AG04450 (cell line): ENCODE data around the gene GRK5. TPM values are rescaled to one million over a fixed set of nuclear protein-coding genes. Genes with fewer than 3 reads are reported as not detected.

Experiments
- CTCF ChIA-PET: fragments of 300-600, 350-600 bp; formaldehyde crosslinking; extraction: SDS; loops from one replicate; lab custom pipeline; 2022; ENCODE audit warnings: antibody characterized with exemption, inconsistent platforms; lab: Charles Lee
- POLR2A ChIA-PET: fragments of 350-600 bp; formaldehyde crosslinking; extraction: SDS; loops from one replicate; lab custom pipeline; 2021; ENCODE audit warnings: antibody characterized with exemption, inconsistent platforms; lab: Yijun Ruan, JAX
- DNase-seq: peaks from one replicate; pipeline ENCODE4 v3.0.0-alpha.2; 2011; ENCODE audit warnings: low read depth, low spot score
- H3K27ac ChIP-seq: one replicate; pipeline ENCODE4 v1.5.1; 2012; ENCODE audit warnings: low read depth, low read length, control low read depth
- H3K27me3 ChIP-seq: one replicate; pipeline ENCODE4 v1.6.0; 2012; ENCODE audit warnings: low read length; ENCODE audit not compliant: control insufficient read depth, insufficient read depth
- H3K4me3 ChIP-seq: 2 replicates; pipeline ENCODE4 v1.5.1; 2011; ENCODE audit warnings: mild to moderate bottlenecking, low read depth, low read length, control low read depth
- H3K9me3 ChIP-seq: 2 replicates; pipeline ENCODE4 v1.5.1; 2012; ENCODE audit warnings: low read length; ENCODE audit not compliant: control insufficient read depth, insufficient read depth
- polyA plus RNA-seq: library from polyadenylated mRNA; depleted of rRNA; stranded (reverse); fragments of >200 nt; gene quantifications from 2 replicates; pipeline ENCODE4 v1.2.3, GENCODE V29; 2011
- TF ChIP-seq, protein P1 (sequence below): IDR thresholded peaks from 2 replicates; pipeline ENCODE4 v1.5.1; 2011; ENCODE audit warnings: low read depth, low read length, control low read depth, inconsistent platforms

Gene GRK5
- polyA plus RNA-seq, 1 experiment, result 27.6 TPM

DNA sequence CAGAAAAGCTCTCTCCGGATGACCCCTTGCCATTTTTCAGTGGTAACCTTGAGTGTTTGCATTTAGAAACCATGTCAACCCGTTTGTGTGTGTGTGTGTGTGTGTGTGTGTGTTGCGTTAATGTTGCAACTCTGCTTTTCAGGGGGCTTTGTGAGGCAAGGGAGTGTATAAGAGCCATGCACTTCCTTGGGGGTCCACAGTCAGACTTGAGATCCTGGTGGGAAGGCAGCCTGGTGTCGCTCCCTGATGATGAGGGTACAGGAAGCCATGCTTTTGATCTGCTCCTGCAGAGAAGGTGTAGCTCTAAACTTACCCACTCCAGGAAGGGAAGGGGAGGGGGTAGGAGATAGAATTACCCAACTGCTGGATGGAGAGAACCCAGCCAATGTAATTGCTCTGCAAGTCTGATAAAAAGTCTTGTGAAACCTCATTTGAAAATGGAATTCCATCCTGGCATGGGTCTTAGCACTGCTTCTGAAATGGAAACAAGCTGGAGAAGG is 10.7 kb downstream of the GRK5 start:
- no peak overlapping the region for H3K4me3 ChIP-seq
- no peaks in the 10 kb centered on the region for H3K27me3 ChIP-seq
- CTCF ChIA-PET, result interaction anchor here (0.9 to 3.8 kb wide), 3 partner anchors 9 to 227 kb away, joined by 3 to 26 read pairs (median 4); no protein-coding TSS in a partner anchor
- DNase-seq, result no peak
- no peaks in the 10 kb centered on the region for H3K9me3 ChIP-seq
- no peak overlapping the region for H3K27ac ChIP-seq
- TF ChIP-seq, protein P1, sequence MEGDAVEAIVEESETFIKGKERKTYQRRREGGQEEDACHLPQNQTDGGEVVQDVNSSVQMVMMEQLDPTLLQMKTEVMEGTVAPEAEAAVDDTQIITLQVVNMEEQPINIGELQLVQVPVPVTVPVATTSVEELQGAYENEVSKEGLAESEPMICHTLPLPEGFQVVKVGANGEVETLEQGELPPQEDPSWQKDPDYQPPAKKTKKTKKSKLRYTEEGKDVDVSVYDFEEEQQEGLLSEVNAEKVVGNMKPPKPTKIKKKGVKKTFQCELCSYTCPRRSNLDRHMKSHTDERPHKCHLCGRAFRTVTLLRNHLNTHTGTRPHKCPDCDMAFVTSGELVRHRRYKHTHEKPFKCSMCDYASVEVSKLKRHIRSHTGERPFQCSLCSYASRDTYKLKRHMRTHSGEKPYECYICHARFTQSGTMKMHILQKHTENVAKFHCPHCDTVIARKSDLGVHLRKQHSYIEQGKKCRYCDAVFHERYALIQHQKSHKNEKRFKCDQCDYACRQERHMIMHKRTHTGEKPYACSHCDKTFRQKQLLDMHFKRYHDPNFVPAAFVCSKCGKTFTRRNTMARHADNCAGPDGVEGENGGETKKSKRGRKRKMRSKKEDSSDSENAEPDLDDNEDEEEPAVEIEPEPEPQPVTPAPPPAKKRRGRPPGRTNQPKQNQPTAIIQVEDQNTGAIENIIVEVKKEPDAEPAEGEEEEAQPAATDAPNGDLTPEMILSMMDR, result no peak
- POLR2A ChIA-PET, result interaction anchor here (0.6 to 1.4 kb wide), 7 partner anchors 8 to 224 kb away, joined by 3 to 14 read pairs (median 3); partner anchors contain the start of gene GRK5

DNA sequence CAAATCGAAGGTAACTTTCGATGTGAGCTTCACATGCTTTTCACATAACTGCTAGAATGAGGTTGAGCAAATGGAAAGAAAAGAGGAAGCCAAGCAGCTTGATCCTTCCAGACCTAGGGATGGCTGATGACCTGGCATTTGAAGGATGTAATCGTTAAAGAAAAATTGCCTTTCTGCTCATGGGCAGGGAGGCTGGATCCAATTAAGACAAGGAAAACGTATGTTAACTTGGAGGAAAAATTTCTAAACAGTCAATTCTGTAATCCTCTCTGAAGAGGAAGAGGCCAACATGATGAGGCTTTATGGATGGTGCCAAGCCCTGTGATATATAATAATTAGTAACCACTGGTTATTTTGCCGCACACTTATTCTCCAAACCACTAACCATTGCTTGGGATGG is 12.5 kb downstream of the GRK5 start:
- POLR2A ChIA-PET, result interaction anchor here (0.6 kb wide), 1 partner anchor 377 kb away, joined by 3 read pairs; the partner anchor contains the start of gene TIAL1
- DNase-seq, result no peak
- TF ChIP-seq, protein P1, result no peak
- Histone ChIP-seq H3K27ac (no peak overlapping the region), H3K27me3 (no peaks in the 10 kb centered on the region), H3K4me3 (no peak overlapping the region), H3K9me3 (no peaks in the 10 kb centered on the region)
- CTCF ChIA-PET, result interaction anchor here (0.8 to 3.8 kb wide), 2 partner anchors 10 to 51 kb away, joined by 3 to 26 read pairs; no protein-coding TSS in a partner anchor

DNA sequence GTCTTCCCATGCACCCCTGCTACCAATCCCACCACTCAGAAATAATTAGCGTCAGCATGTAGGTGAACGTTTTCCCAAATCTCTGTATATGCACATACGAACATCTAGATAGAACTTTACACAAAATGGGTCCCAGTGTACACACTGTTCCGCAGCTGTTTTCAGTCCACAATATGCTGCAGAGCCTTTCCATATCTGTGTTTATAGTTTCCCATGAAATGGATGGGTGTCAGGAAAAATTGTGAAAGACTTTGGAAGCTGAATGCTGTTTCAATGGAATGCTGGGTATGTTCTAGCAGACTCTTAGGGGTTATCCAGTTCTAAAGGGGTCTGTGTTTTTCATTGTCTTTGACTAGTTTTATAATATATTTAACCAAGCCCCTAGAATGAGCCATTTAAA is 13.8 kb downstream of the GRK5 start:
- Histone ChIP-seq H3K4me3 (no peak overlapping the region), H3K27me3 (no peaks in the 10 kb centered on the region), H3K27ac (peak overlapping the region; percentile 73), H3K9me3 (no peaks in the 10 kb centered on the region)
- TF ChIP-seq, protein P1, result no peak
- ChIA-PET CTCF (interaction anchor here (1.3 to 2.0 kb wide), 3 partner anchors 12 to 322 kb away, joined by 3 to 13 read pairs (median 4); partner anchors contain the start of gene RGS10), POLR2A (interaction anchor here (0.6 to 1.2 kb wide), 5 partner anchors 10 to 32 kb away, joined by 3 to 5 read pairs (median 4); partner anchors contain the start of gene GRK5)
- DNase-seq, result no peak

DNA sequence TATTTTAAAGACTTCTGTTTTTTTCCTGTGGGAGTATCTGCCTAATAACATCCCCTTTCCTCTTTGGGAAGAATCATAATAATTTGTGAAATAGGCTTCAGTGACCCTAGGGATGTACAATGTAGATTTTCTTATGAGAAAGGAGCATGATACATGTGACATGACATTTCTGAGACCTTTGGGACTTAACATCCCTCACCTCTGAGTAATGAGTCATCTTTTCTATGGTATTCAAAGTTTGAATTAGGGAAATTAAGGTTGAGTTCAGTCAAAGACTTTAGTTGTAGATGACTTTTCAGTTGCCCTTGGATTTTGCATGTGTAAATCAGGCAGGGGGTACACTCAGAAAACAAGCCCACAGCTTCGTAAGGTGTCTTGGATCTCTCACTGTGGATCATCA is 14.3 kb downstream of the GRK5 start:
- TF ChIP-seq, protein P1, result no peak
- ChIA-PET CTCF (interaction anchor here (1.3 to 2.0 kb wide), 3 partner anchors 12 to 321 kb away, joined by 3 to 13 read pairs (median 4); partner anchors contain the start of gene RGS10), POLR2A (interaction anchor here (1.0 to 1.6 kb wide), 5 partner anchors 11 to 32 kb away, joined by 3 to 5 read pairs (median 3); no protein-coding TSS in a partner anchor)
- Histone ChIP-seq H3K27me3 (no peaks in the 10 kb centered on the region), H3K4me3 (no peak overlapping the region), H3K27ac (peak overlapping the region; percentile 54), H3K9me3 (no peaks in the 10 kb centered on the region)
- no peak for DNase-seq

DNA sequence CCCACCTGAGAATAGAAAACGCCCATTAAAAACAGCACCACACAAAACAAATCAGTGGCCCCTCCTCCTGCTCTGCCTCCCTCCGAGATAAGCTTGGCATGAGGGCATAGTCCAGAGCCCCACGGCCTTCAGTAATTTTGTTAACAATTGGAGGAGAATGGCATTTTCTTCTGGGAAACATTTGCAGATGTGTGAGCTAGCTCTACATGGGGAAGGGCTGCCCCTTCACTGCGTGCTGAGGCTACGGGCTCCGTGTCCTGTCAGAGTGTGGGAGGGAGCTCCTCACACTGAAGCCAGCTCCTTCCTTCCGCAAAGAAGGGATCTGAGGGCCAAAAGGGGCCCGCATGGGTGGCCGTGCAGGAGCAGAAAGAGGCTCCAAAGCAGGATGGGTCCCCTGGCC is 15.2 kb downstream of the GRK5 start:
- Histone ChIP-seq H3K4me3 (no peak overlapping the region), H3K9me3 (no peaks in the 10 kb centered on the region), H3K27me3 (no peaks in the 10 kb centered on the region), H3K27ac (peak overlapping the region; percentile 52)
- ChIA-PET CTCF (interaction anchor here (0.8 to 2.0 kb wide), 4 partner anchors 13 to 320 kb away, joined by 3 to 13 read pairs (median 4); partner anchors contain the start of gene RGS10), POLR2A (interaction anchor here (0.6 to 1.6 kb wide), 3 partner anchors 11 to 25 kb away, joined by 3 read pairs; no protein-coding TSS in a partner anchor)
- no peak for DNase-seq
- TF ChIP-seq, protein P1, result no peak
